ENCODE results near the gene SMR3B. TPM values are rescaled to one million over a fixed set of nuclear protein-coding genes. Genes with fewer than 3 reads are reported as not detected.

Gene SMR3B
- total and polyA plus RNA-seq, 2 donors (not counting 1 experiment from before 2014, with no cell fraction given), result not detected

GRCh38 chr4:70425306-70425705 is 42.4 kb downstream of the SMR3B start:
- H3K27me3 Mint-ChIP-seq, result no peaks in the 10 kb centered on the region
- Histone ChIP-seq H3K4me3 (ENCODE audit: control extremely low read depth in 1 of 5, extremely low read depth in 1 of 5, insufficient read depth in 1 of 5, low read depth in 2 of 5, low read length in 4 of 5) (no peak overlapping the region), H3K27ac (ENCODE audit: low read length in 2 of 2) (no peak overlapping the region), H3K4me2 (replicated peaks; ENCODE audit: low read depth, low read length, poor library complexity, severe bottlenecking) (no peak overlapping the region), H2AFZ (ENCODE audit: insufficient read depth, low read depth, low read length, poor library complexity, severe bottlenecking) (no peak overlapping the region), H3K36me3 (replicated peaks in 1 of 2; ENCODE audit: control extremely low read depth in 1 of 2, control insufficient read depth in 1 of 2, extremely low read depth in 1 of 2, insufficient read depth in 2 of 2, low read length in 1 of 2) (no peaks in the 10 kb centered on the region), H4K20me1 (ENCODE audit: control insufficient read depth, insufficient read depth, low read length, poor library complexity, severe bottlenecking) (no peaks in the 10 kb centered on the region), H3K4me1 (ENCODE audit: control insufficient read depth in 2 of 2, insufficient read depth in 2 of 2, low read length in 2 of 2) (no peaks in the 10 kb centered on the region), H3K9me3 (ENCODE audit: control extremely low read depth in 1 of 3, control insufficient read depth in 2 of 3, insufficient read depth in 1 of 3, low read length in 2 of 3) (no peaks in the 10 kb centered on the region), H3K79me2 (ENCODE audit: control insufficient read depth, insufficient read depth, low read length) (no peaks in the 10 kb centered on the region), H3K27me3 (replicated peaks in 1 of 4; ENCODE audit: control extremely low read depth in 1 of 4, control insufficient read depth in 3 of 4, insufficient read depth in 4 of 4, low read length in 3 of 4) (no peaks in the 10 kb centered on the region), H3K9ac (ENCODE audit: low read length) (no peak overlapping the region)
- H3K4me3 Mint-ChIP-seq, result no peak overlapping the region
- no peaks in the 10 kb centered on the region for H3K9me3 Mint-ChIP-seq (ENCODE audit: insufficient read depth)
- H3K27ac Mint-ChIP-seq, result no peak overlapping the region
- no peaks in the 10 kb centered on the region for H3K4me1 Mint-ChIP-seq
- DNase-seq (no peak), ATAC-seq (ENCODE audit: low read depth) (no peak)
- TF ChIP-seq CTCF (IDR thresholded peaks at IDR 0.05) (no peak), EZH2 (IDR thresholded peaks at IDR 0.05; ENCODE audit: borderline replicate concordance, insufficient read depth, low read depth, low read length, poor library complexity, severe bottlenecking) (no peak)
- intact Hi-C loops (cut with micrococcal nuclease), result no loop called here
- CTCF ChIA-PET, result no interaction called here
- 78% methylated on average over 1 of the region's 1 CpG for WGBS (ENCODE audit: insufficient coverage)
- POLR2A ChIA-PET, result no interaction called here

- Histone ChIP-seq H3K4me1 (ENCODE audit: control insufficient read depth in 2 of 2, insufficient read depth in 2 of 2, low read length in 2 of 2) (no peaks in the 10 kb centered on the region), H3K36me3 (replicated peaks in 1 of 2; ENCODE audit: control extremely low read depth in 1 of 2, control insufficient read depth in 1 of 2, extremely low read depth in 1 of 2, insufficient read depth in 2 of 2, low read length in 1 of 2) (no peaks in the 10 kb centered on the region), H4K20me1 (ENCODE audit: control insufficient read depth, insufficient read depth, low read length, poor library complexity, severe bottlenecking) (no peaks in the 10 kb centered on the region), H3K4me2 (replicated peaks; ENCODE audit: low read depth, low read length, poor library complexity, severe bottlenecking) (no peak overlapping the region), H3K27me3 (replicated peaks in 1 of 4; ENCODE audit: control extremely low read depth in 1 of 4, control insufficient read depth in 3 of 4, insufficient read depth in 4 of 4, low read length in 3 of 4) (no peaks in the 10 kb centered on the region), H2AFZ (ENCODE audit: insufficient read depth, low read depth, low read length, poor library complexity, severe bottlenecking) (no peak overlapping the region), H3K27ac (ENCODE audit: low read length in 2 of 2) (no peak overlapping the region), H3K9me3 (ENCODE audit: control extremely low read depth in 1 of 3, control insufficient read depth in 2 of 3, insufficient read depth in 1 of 3, low read length in 2 of 3) (no peaks in the 10 kb centered on the region), H3K79me2 (ENCODE audit: control insufficient read depth, insufficient read depth, low read length) (no peaks in the 10 kb centered on the region), H3K9ac (ENCODE audit: low read length) (no peak overlapping the region), H3K4me3 (ENCODE audit: control extremely low read depth in 1 of 5, extremely low read depth in 1 of 5, insufficient read depth in 1 of 5, low read depth in 2 of 5, low read length in 4 of 5) (no peak overlapping the region)
- Mint-ChIP-seq H3K9me3 (ENCODE audit: insufficient read depth) (no peaks in the 10 kb centered on the region), H3K27ac (no peak overlapping the region), H3K27me3 (no peaks in the 10 kb centered on the region), H3K4me1 (no peaks in the 10 kb centered on the region), H3K4me3 (no peak overlapping the region)
- ChIA-PET POLR2A (no interaction called here), CTCF (no interaction called here)
- ATAC-seq (ENCODE audit: low read depth), result no peak
- no peak for DNase-seq
- intact Hi-C loops (cut with micrococcal nuclease), result no loop called here
- TF ChIP-seq EZH2 (IDR thresholded peaks at IDR 0.05; ENCODE audit: borderline replicate concordance, insufficient read depth, low read depth, low read length, poor library complexity, severe bottlenecking), result no peak
- TF ChIP-seq CTCF (IDR thresholded peaks at IDR 0.05), result no peak
Measured at GRCh38 chr4:70426789-70427188, 43.9 kb downstream of the SMR3B start.

All from B cell (primary cell).